Panc1 (cell line): ENCODE measurements around the gene DRGX.

ENCODE experiments used
- CTCF ChIP-seq: fragments of 450-650 bp; IDR thresholded peaks from 2 replicates; pipeline ENCODE4 v1.5.1; 2017; ENCODE audit warnings: mild to moderate bottlenecking
- SIN3A ChIP-seq: IDR thresholded peaks from 2 replicates; pipeline ENCODE4 v1.6.1; 2012; ENCODE audit warnings: low read depth, mild to moderate bottlenecking, low read length, moderate library complexity, borderline replicate concordance; ENCODE audit not compliant: insufficient read depth

GRCh38 chr10:49351669-49352068, 44.2 kb downstream of the DRGX start:
- TF ChIP-seq CTCF (no peak), SIN3A (no peak)
